Activated CD4-positive, alpha-beta T cell treated with anti-CD3 and anti-CD28 coated beads for 36 hours (primary cell): ENCODE measurements around the gene AOAH. TPM values are rescaled to one million over a fixed set of nuclear protein-coding genes. Genes with fewer than 3 reads are reported as not detected.

Experiments
- ATAC-seq: fragments of 200-7000 bp; cut with Tn5 transposase; one replicate; pipeline ENCODE4 v1.10.0; 2021; ENCODE audit warnings: mild to moderate bottlenecking, moderate library complexity
- CTCF ChIA-PET: fragments of 350-600 bp; sonication (Branson Sonifier 250); formaldehyde crosslinking; loops from one replicate; lab custom pipeline; 2021; ENCODE audit warnings: antibody characterized with exemption; lab: Charles Lee
- POLR2A ChIA-PET: fragments of 350-600 bp; sonication (Branson Sonifier 250); formaldehyde crosslinking; loops from one replicate; lab custom pipeline; 2021; ENCODE audit warnings: antibody characterized with exemption, inconsistent platforms; lab: Charles Lee
- DNase-seq: peaks from one replicate; pipeline ENCODE4 v3.0.0-alpha.2; 2020
- H3K27ac Mint-ChIP-seq: one replicate; pipeline ENCODE4 v1.8.0; 2021; ENCODE audit warnings: mixed read lengths
- H3K27me3 Mint-ChIP-seq: one replicate; pipeline ENCODE4 v1.8.0; 2021; ENCODE audit warnings: mixed read lengths
- H3K36me3 Mint-ChIP-seq: one replicate; pipeline ENCODE4 v1.8.0; 2021; ENCODE audit warnings: low read depth, mixed read lengths
- H3K4me1 Mint-ChIP-seq: one replicate; pipeline ENCODE4 v1.8.0; 2021; ENCODE audit warnings: mixed read lengths
- H3K4me3 Mint-ChIP-seq: one replicate; pipeline ENCODE4 v1.8.0; 2021; ENCODE audit warnings: mild to moderate bottlenecking, moderate library complexity, mixed read lengths
- H3K9me3 Mint-ChIP-seq: one replicate; pipeline ENCODE4 v1.8.0; 2021; ENCODE audit warnings: low read depth, mixed read lengths
- intact Hi-C, 2 experiments: fragments of 100-400 bp; cut with DNase I in 1 of 2; cut with micrococcal nuclease in 1 of 2; formaldehyde crosslinking; loops; one replicate each; pipeline versions ENCODE4 v1.14.2 to v1.15.1; 2022 to 2024; cut with DNase I, micrococcal nuclease
- total RNA-seq, 2 experiments: library from RNA; stranded (reverse); gene quantifications; one replicate each; pipeline ENCODE4 v1.2.3, GENCODE V29; 2021

Gene AOAH
- total RNA-seq, 2 experiments from 2014 or later, result 9.2 to 10.0 TPM

- ATAC-seq (peak; percentile 95), DNase-seq (peak; percentile 11)
- H3K36me3 Mint-ChIP-seq, result peaks cover 5% of the 10 kb centered on the region
- H3K27ac Mint-ChIP-seq, result no peak overlapping the region
- H3K4me3 Mint-ChIP-seq, result no peak overlapping the region
- intact Hi-C loops, result no loop called here
- H3K4me1 Mint-ChIP-seq, result peaks cover 19% of the 10 kb centered on the region
- no peaks in the 10 kb centered on the region for H3K27me3 Mint-ChIP-seq
- CTCF ChIA-PET, result interaction anchor here (0.7 to 1.4 kb wide), 5 partner anchors 19 to 132 kb away, joined by 3 to 4 read pairs (median 3); no protein-coding TSS in a partner anchor
- no peaks in the 10 kb centered on the region for H3K9me3 Mint-ChIP-seq
- POLR2A ChIA-PET, result no interaction called here
Observed at GRCh38 chr7:36526863-36527548, 197.3 kb downstream of the AOAH start.

GRCh38 chr7:36523371-36524101, 200.8 kb downstream of the AOAH start:
- CTCF ChIA-PET, result no interaction called here
- Mint-ChIP-seq H3K27ac (no peak overlapping the region), H3K36me3 (peaks cover 5% of the 10 kb centered on the region), H3K4me3 (no peak overlapping the region), H3K27me3 (no peaks in the 10 kb centered on the region), H3K9me3 (no peaks in the 10 kb centered on the region), H3K4me1 (peaks cover 19% of the 10 kb centered on the region)
- no peak for ATAC-seq
- DNase-seq, result no peak
- intact Hi-C loops, result no loop called here
- POLR2A ChIA-PET, result no interaction called here

GRCh38 chr7:36522453-36523007, 201.8 kb downstream of the AOAH start:
- no peaks in the 10 kb centered on the region for H3K27me3 Mint-ChIP-seq
- no peak overlapping the region for H3K27ac Mint-ChIP-seq
- intact Hi-C loops, result no loop called here
- POLR2A ChIA-PET, result no interaction called here
- no peak for ATAC-seq
- H3K4me1 Mint-ChIP-seq, result peaks cover 15% of the 10 kb centered on the region
- no peak overlapping the region for H3K4me3 Mint-ChIP-seq
- CTCF ChIA-PET, result interaction anchor here (0.8 kb wide), 1 partner anchor 585 kb away, joined by 4 read pairs; no protein-coding TSS in a partner anchor
- H3K9me3 Mint-ChIP-seq, result no peaks in the 10 kb centered on the region
- H3K36me3 Mint-ChIP-seq, result peaks cover 5% of the 10 kb centered on the region
- DNase-seq, result no peak

- Mint-ChIP-seq H3K27me3 (no peaks in the 10 kb centered on the region), H3K9me3 (no peaks in the 10 kb centered on the region), H3K27ac (no peak overlapping the region), H3K36me3 (no peaks in the 10 kb centered on the region), H3K4me1 (peaks cover 11% of the 10 kb centered on the region), H3K4me3 (no peak overlapping the region)
- no peak for ATAC-seq
- intact Hi-C loops, result no loop called here
- CTCF ChIA-PET, result interaction anchor here (0.8 to 0.9 kb wide), 2 partner anchors 149 to 586 kb away, joined by 4 to 5 read pairs; no protein-coding TSS in a partner anchor
- POLR2A ChIA-PET, result no interaction called here
- no peak for DNase-seq
Observed at GRCh38 chr7:36521911-36522310, 202.4 kb downstream of the AOAH start.

- Mint-ChIP-seq H3K36me3 (no peaks in the 10 kb centered on the region), H3K27ac (no peak overlapping the region), H3K4me1 (peaks cover 5% of the 10 kb centered on the region), H3K9me3 (no peaks in the 10 kb centered on the region), H3K4me3 (no peak overlapping the region), H3K27me3 (no peaks in the 10 kb centered on the region)
- ChIA-PET POLR2A (no interaction called here), CTCF (interaction anchor here (0.9 kb wide), 1 partner anchor 150 kb away, joined by 5 read pairs; no protein-coding TSS in a partner anchor)
- ATAC-seq (no peak), DNase-seq (no peak)
- intact Hi-C loops, result no loop called here
Observed at GRCh38 chr7:36521133-36521532, 203.2 kb downstream of the AOAH start.

GRCh38 chr7:36515847-36516246, 208.4 kb downstream of the AOAH start:
- peak overlapping the region; percentile 2 for H3K27ac Mint-ChIP-seq
- no peaks in the 10 kb centered on the region for H3K27me3 Mint-ChIP-seq
- H3K36me3 Mint-ChIP-seq, result no peaks in the 10 kb centered on the region
- intact Hi-C loops, result no loop called here
- DNase-seq, result no peak
- ChIA-PET CTCF (no interaction called here), POLR2A (no interaction called here)
- ATAC-seq, result no peak
- H3K9me3 Mint-ChIP-seq, result no peaks in the 10 kb centered on the region
- H3K4me3 Mint-ChIP-seq, result no peak overlapping the region
- H3K4me1 Mint-ChIP-seq, result peaks cover 4% of the 10 kb centered on the region

- H3K9me3 Mint-ChIP-seq, result no peaks in the 10 kb centered on the region
- POLR2A ChIA-PET, result no interaction called here
Observed at GRCh38 chr7:36514289-36515243, 209.7 kb downstream of the AOAH start.

GRCh38 chr7:36513393-36513792, 210.9 kb downstream of the AOAH start:
- no peak overlapping the region for H3K4me3 Mint-ChIP-seq
- H3K9me3 Mint-ChIP-seq, result no peaks in the 10 kb centered on the region
- ATAC-seq (no peak), DNase-seq (no peak)
- no peaks in the 10 kb centered on the region for H3K36me3 Mint-ChIP-seq
- H3K4me1 Mint-ChIP-seq, result peaks cover 4% of the 10 kb centered on the region
- ChIA-PET CTCF (interaction anchor here (0.6 to 0.9 kb wide), 3 partner anchors 9 to 90 kb away, joined by 3 read pairs; no protein-coding TSS in a partner anchor), POLR2A (no interaction called here)
- no peaks in the 10 kb centered on the region for H3K27me3 Mint-ChIP-seq
- H3K27ac Mint-ChIP-seq, result no peak overlapping the region
- intact Hi-C loops, result no loop called here

More at GRCh38 chr7:36514289-36515243, 209.7 kb downstream of the AOAH start:
- no peak for DNase-seq
- no peaks in the 10 kb centered on the region for H3K27me3 Mint-ChIP-seq
- no peak overlapping the region for H3K27ac Mint-ChIP-seq
- intact Hi-C loops, result no loop called here
- peaks cover 4% of the 10 kb centered on the region for H3K4me1 Mint-ChIP-seq
- CTCF ChIA-PET, result interaction anchor here (0.6 kb wide), 1 partner anchor 89 kb away, joined by 3 read pairs; no protein-coding TSS in a partner anchor
- no peak overlapping the region for H3K4me3 Mint-ChIP-seq
- no peak for ATAC-seq
- no peaks in the 10 kb centered on the region for H3K36me3 Mint-ChIP-seq

GRCh38 chr7:36512616-36513015, 211.7 kb downstream of the AOAH start:
- ChIA-PET POLR2A (no interaction called here), CTCF (interaction anchor here (0.9 kb wide), 1 partner anchor 23 kb away, joined by 3 read pairs; no protein-coding TSS in a partner anchor)
- peaks cover 4% of the 10 kb centered on the region for H3K4me1 Mint-ChIP-seq
- no peaks in the 10 kb centered on the region for H3K36me3 Mint-ChIP-seq
- DNase-seq, result no peak
- no peak overlapping the region for H3K4me3 Mint-ChIP-seq
- intact Hi-C loops, result no loop called here
- no peak for ATAC-seq
- no peaks in the 10 kb centered on the region for H3K27me3 Mint-ChIP-seq
- no peaks in the 10 kb centered on the region for H3K9me3 Mint-ChIP-seq
- H3K27ac Mint-ChIP-seq, result no peak overlapping the region

- ATAC-seq (no peak), DNase-seq (no peak)
- ChIA-PET CTCF (no interaction called here), POLR2A (no interaction called here)
- Mint-ChIP-seq H3K36me3 (no peaks in the 10 kb centered on the region), H3K27me3 (no peaks in the 10 kb centered on the region), H3K4me1 (no peaks in the 10 kb centered on the region), H3K27ac (no peak overlapping the region), H3K4me3 (no peak overlapping the region), H3K9me3 (no peaks in the 10 kb centered on the region)
- intact Hi-C loops, result no loop called here
Observed at GRCh38 chr7:36509962-36510361, 214.3 kb downstream of the AOAH start.
